Bladder microvascular endothelial cell (primary cell): ENCODE measurements around the gene LECT2. TPM values are rescaled to one million over a fixed set of nuclear protein-coding genes. Genes with fewer than 3 reads are reported as not detected.

Source experiments
- total RNA-seq: library from RNA; depleted of rRNA; stranded (reverse); fragments of >200 nt; gene quantifications from 2 replicates; pipeline ENCODE4 v1.2.3, GENCODE V29; 2014

The LECT2 gene
- not detected in 2 replicates for total RNA-seq

DNA sequence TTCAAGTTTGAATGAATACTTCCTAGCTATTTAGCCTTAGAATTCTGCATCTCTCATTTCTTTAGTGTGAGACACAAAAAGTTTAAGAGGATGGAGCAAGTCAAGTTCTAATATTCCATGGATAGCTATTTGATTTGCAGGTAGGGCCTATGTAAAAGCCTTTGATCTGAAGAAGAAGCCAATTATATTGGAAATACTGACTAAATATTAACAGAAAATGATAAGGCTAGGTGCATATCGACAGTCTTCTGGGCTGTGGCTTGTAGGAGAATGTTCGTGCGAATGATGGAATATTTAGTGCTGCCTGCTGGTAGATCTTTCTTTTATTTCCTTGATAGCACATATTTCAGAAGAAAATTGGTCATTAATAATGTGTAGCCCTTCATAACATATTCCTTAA is at the start of gene LECT2:
LECT2 (minus strand) TSS at position 85 of the 400 bp plus-strand sequence. CDS start 150 bp downstream, outside the sequence.

Other genes with a start within 250 kb of the LECT2 start
- gene SLC25A48, start 120.3 kb downstream of the LECT2 start, total RNA-seq, result not detected in 2 replicates
- gene IL9, start 59.1 kb downstream of the LECT2 start, total RNA-seq, result not detected in 2 replicates
- 5.2 and 12.8 TPM in 2 replicates for gene TGFBI, start 74.0 kb upstream of the LECT2 start, total RNA-seq
- gene SMAD5, start 177.9 kb upstream of the LECT2 start, total RNA-seq, result 23.3 and 39.6 TPM in 2 replicates
- gene SMIM32, start 238.2 kb upstream of the LECT2 start, total RNA-seq, result not detected in 2 replicates